HG03457 (cell line): ENCODE results near the gene PNLDC1.
A peak's percentile ranks its signal among the peaks of the same experiment; 100 is the strongest.
"Not testable (repeated sequence)": the region's sequence is repeated elsewhere in the genome, so short reads cannot be mapped to it uniquely, and the experiment has no call there.

ENCODE experiments used
- ATAC-seq: cut with Tn5 transposase; IDR thresholded peaks from one replicate; pipeline ENCODE4 v1.9.1; 2021; ENCODE audit warnings: moderate number of reproducible peaks; ENCODE audit not compliant: unreplicated experiment

PNLDC1 gene

GRCh38 chr6:159778542-159779103, 21.5 kb upstream of the PNLDC1 start:
- no peak for ATAC-seq

DNA sequence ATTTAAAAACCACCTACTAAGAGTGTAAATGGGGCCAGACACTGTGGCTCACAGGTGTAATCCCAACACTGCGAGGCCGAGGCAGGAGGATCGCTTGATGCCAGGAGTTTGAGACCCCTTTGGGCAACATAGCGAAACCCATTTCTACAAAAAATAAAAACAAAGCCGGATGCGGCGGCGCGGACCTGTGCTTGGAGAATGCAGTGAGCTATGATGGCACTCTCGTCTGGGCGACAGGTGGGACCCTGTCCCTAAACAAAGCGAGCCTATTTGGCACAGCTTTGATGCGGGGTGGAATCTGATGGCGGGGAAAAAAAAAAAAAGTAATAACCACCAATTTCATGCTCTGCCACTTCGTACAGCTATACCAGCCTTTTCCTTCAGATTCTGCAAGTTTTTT, 11.8 kb upstream of the PNLDC1 start:
- no peak for ATAC-seq

DNA sequence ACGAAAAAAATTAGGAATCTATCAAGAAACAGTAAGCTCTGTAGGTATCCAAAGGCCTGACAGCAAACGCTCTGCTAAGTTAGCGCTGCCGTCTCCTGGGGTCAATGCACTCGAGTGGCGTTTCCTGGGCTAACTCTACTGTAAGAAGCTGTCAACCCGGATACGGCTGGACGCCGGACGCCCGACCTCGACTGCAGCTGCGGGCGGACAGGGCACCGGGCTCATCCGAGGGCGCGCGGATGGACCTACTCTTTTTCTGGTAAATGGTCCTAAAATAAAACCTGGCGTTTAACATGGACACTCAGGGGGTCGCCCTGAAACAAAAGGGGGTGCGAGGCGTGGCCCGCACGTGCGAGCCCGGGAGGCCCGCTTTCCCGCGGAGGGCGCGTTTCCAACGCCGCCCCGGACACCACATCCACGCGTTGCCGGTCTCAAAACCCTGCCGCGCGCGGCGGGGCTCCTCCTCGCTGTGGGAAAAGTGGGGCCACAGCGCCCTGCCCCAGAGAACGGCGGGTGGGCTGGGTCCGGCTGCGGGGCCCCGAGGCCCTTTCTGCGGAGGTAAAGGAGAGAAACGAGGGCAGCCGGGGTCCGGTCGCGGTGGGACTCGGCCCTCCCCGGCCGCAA, 11.2 kb upstream of the PNLDC1 start:
- peak; percentile 3 for ATAC-seq

DNA sequence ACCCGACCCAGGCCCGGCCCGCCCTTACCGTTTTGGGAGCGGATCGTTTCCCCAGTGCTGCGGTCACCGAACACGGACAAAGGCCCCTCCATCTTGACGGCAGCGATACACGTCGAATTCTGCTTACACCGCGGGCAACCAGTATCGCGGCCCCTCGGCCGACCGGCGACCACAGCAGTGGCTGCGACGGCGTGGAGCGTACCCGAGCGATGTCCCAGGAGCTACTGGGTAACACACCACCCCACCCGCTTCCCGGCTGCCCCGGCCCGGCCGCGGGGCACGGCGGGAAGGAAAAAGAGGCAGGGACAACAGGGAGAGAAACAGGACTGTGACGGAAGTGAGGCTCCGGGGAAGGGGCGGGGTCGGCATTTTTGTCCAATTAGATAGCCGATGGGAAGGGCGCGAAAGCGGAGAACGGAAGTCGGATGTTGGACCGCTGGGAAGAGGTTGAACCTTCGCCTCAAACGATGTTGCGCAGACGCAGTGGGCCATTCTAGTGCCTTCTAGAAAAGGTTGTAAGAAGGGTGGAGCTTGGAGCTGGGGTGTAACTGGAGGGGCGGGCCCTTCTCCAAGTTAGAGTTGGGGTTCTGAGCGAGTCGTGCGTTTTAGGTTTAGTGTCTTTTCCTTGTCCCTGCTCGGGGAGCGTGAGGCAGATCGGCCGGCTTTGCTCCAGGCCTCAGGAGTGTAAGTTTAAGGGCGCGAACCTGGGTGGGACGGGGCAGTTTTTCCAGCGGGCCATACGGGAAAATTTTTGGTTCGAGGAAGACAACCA, 10.5 kb upstream of the PNLDC1 start, which contains the start of gene TCP1:
TCP1 (minus strand) TSS at position 226 of the 772 bp plus-strand sequence; CDS start at position 92, 134 bp downstream.
- peak; percentile 59 for ATAC-seq

DNA sequence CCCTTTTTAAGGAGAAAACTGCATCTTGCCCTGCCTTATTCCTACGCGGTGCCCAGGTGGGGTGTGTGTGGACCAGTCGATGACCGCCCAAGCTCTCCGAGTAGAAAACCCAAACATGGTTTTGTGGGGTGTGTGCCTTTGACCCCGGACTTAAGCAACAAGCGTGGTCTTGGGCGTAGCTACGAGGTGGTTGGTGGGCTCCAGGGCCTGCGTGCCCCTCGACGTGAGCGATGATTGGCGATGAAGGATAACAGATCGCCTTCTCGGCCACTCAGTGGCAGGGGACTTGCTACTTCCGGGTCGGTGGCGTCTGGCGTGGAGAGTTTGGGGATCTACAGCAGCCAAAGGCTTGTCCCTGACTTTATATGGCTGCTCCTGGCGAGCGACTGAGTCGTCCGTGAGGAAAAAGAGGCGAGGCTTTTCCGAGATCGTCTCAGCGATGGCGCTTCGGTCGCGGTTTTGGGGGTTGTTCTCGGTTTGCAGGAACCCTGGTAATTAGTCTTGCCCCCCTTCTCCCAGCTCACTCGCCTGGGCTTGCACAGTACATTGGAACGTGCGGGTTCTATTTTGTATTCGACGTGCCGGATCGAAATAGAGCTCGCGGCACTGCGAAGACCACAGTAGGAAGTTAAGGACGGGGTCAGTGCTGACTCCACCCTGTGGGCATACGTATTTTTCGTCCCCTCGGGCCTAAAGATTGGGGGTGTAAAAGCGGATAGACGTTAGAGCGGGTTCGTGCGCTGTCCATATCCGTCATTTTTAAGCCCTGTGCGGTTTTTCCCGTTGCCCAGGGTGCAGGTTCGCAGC, 9.7 kb upstream of the PNLDC1 start, which contains the start of gene MRPL18:
MRPL18 (plus strand) TSS at position 319 of the 807 bp plus-strand sequence; CDS start at position 440, 121 bp downstream.
- ATAC-seq = peak; percentile 83

DNA sequence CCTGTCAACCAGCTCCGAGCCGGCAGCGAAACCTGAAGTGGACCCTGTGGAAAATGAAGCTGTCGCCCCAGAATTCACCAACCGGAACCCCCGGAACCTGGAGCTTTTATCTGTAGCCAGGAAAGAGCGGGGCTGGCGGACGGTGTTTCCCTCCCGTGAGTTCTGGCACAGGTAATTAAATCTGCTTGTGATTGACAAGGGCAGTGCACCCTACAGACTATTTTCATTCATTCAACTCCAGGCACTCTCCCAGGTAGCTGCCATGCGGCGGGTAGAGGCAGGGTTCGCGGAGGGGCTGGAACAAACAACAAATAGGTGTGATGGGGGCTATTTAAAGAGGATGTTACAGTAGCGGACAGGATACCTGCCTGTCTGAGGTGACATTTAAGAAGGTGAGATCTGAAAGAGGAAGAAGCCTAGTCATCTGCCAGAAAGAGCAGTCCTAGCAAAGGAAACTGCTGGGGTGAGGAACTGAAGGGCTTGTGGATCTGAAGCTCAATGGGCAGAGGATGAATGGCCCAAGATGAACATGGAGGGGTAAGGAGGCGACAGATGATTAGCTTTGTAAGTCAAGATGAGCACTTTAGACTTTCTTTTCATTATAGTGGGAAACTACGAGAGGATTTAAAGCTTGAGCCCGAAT, 9.0 kb upstream of the PNLDC1 start:
- no peak for ATAC-seq

GRCh38 chr6:159794976-159795375, 5.1 kb upstream of the PNLDC1 start:
- not testable (repeated sequence) for ATAC-seq

GRCh38 chr6:159797554-159797953, 2.5 kb upstream of the PNLDC1 start:
- no peak for ATAC-seq

- no peak for ATAC-seq
Observed at GRCh38 chr6:159801935-159802334, 1.9 kb downstream of the PNLDC1 start.

DNA sequence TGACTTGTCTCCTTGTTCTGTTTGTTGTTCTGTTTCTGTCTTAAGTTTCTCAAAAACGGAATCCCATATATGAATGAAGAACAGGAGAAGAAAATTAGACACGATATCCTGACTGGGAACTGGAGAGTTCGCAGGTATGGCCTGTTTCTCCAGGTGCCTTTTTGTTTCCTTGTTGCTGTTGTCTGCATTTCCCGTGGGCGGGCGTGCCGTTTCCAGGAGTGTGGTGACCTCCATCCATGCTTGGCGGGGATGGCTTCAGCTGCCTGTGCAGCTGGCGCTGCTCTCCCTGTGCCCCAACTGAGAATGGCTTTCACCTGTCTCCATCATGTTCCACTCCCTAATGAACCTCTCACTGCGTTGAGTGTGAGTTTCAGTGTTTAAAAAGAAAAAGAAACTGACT, 4.4 kb downstream of the PNLDC1 start:
- no peak for ATAC-seq

GRCh38 chr6:159805440-159806020, 5.5 kb downstream of the PNLDC1 start:
- ATAC-seq = no peak

- ATAC-seq = no peak
Observed at GRCh38 chr6:159806021-159806458, 6.0 kb downstream of the PNLDC1 start.

DNA sequence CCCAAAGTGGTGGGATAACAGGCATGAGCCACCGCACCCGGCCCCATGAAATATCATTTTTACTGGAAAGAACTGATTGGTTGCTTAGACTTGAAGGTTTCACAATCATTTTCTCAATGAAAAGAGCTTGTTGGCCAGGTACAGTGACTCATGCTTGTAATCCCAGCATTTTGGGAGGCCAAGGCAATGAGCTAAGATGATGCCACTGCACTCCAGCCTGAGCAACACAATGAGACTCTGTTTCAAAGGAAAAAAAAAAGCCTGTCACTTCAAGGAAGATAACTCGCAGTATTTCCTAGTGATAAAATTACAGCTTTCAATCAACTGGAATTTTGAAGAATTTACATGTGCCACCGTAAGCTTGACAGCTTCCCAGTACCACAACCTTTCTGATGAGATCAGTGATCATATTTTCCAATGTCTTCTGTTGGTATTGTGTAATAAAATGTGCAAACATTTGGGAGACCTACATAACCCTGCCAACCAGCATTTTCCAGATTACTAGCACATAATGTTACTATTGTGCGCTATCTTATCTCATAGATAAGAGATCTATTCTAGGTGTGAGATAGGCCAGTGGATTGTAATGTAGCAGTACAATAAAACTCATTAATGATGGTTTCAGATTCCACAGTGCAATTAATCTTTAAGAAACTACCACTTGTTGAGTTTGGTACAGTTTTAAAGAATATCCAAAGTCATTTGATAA, 7.2 kb downstream of the PNLDC1 start:
- no peak for ATAC-seq

- no peak for ATAC-seq
Observed at GRCh38 chr6:159808647-159809046, 8.6 kb downstream of the PNLDC1 start.

- ATAC-seq = no peak
Observed at GRCh38 chr6:159809149-159809548, 9.1 kb downstream of the PNLDC1 start.

DNA sequence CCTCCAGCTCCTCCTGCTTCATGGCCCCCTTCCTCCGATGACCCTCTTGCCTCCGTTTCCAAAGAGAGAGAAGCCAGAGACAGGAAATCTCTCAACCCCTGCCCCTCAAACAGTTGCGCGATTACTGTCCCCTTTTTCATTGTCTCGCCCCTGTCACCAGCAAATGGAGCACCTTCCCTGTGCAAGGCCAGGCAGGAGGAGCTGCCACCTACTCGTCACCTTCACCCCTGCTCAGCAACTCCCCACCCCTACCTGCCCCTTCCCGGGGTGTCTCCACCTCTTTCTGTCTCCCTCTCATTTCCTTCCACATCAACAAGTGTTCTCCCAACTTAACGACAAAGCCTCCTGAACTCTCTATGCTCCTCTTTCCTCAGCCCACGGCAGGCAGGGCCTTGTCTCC, 13.7 kb downstream of the PNLDC1 start:
- no peak for ATAC-seq

- no peak for ATAC-seq
Observed at GRCh38 chr6:159815410-159815809, 15.3 kb downstream of the PNLDC1 start.

DNA sequence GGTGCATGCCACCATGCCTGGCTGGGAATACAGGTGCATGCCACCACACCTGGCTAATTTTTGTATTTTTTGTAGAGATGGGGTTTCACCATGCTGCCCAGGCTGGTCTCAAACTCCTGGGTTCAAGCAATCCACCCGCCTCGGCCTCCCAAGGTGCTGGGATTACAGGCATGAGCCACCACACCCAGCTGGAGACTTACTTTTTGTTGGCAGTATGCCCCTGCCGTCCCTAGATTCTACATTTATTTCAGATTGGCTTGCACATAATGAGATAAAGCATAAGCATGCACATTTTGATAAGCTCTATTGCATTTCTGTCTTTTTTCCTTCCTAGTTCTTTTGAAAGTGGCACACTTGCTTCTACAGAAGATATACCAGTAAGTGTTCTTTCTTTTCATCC, 16.7 kb downstream of the PNLDC1 start:
- ATAC-seq = not testable (repeated sequence)

GRCh38 chr6:159817951-159818739, 18.1 kb downstream of the PNLDC1 start:
- ATAC-seq = no peak
